T-helper 2 cell treated with Interferon-gamma antibody and Interleukin-4, amounts not matched to agents 100 ng/mL and 5 ng/mL, for 36 hours (primary cell): ENCODE results near the gene CCDC43. TPM values are rescaled to one million over a fixed set of nuclear protein-coding genes. Genes with fewer than 3 reads are reported as not detected.
"Not testable (repeated sequence)": the region's sequence is repeated elsewhere in the genome, so short reads cannot be mapped to it uniquely, and the experiment has no call there.

Experiments
- intact Hi-C: fragments of 100-400 bp; cut with micrococcal nuclease; formaldehyde crosslinking; loops from one replicate; pipeline ENCODE4 v1.15.1; 2023
- total RNA-seq: library from RNA; stranded (reverse); gene quantifications from 2 replicates; pipeline ENCODE4 v1.2.3, GENCODE V29; 2022

CCDC43 gene
- total RNA-seq, 1 donor from 2014 or later, result 28.2 TPM

DNA sequence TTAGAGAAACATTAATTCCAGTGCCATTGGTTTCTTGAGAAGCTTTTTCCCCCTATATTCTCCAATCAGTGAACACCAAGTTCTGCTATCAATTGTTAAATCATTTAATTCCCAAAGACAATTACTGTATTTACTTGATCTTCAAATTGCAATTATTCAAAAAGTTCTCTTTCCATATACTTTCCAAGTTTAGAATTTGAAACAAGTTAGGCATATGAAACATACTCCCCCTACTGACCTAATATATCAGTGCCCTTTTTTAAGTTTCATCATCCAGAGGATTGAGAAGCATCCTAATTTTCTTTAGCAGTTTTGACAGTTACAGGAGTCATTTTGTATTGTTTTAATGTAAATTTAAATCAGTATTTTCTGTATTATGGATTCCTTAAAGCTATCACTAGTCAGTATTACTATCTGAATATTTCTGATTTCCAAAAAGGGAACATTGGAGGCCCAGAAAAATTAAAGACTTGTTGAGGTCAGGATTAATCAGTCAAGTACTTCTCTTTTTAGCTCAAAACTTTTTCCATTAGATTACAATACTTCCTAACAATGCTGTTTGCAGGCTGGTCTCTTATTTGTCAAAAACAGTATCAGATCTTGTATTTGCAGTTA lies 17.0 kb downstream of the CCDC43 start:
- intact Hi-C loops, result no loop called here

- intact Hi-C loops, result no loop called here
Measured at GRCh38 chr17:44666006-44666405, 23.6 kb downstream of the CCDC43 start.

DNA sequence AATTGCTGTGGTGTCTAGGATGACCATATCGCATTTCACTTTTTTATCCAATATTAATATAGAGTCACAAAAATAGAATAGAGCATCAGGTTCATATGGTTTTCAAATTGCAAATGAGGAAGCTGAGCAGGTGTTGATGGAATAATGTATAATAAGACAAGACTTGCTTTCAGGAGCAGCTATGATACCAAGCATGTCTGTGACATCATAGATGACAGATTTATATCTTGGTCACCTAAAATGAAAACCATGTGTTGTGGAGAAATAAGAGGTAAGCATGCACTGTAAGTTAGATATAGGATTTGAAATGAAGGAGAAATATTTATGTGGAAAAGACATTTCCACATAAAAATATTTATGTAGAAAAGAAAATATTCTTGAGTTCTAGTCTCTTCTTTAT lies 24.7 kb downstream of the CCDC43 start:
- intact Hi-C loops, result no loop called here

DNA sequence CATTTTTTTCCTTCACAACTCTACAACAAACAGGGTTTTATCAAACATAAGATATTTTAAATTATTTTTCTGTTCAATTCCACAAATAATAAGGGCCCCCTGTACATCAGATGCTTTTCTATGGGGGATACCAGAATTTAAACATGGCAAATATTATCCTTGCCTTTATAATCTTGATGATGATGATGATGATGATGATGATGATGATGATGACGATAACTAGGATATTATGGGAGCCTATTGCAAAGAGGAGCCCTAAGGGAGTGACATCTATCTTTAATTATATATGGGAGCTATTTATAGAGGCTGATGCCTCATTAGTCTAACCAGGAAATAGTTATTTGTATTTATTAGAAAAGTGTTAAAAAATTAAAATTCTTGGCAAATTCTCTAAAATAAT lies 26.5 kb downstream of the CCDC43 start:
- intact Hi-C loops, result no loop called here

- intact Hi-C loops, result no loop called here
Measured at GRCh38 chr17:44661835-44662234, 27.7 kb downstream of the CCDC43 start.

GRCh38 chr17:44655983-44656710 lies 33.4 kb downstream of the CCDC43 start, which contains the start of gene MEIOC:
MEIOC (plus strand) TSS chr17:44656468; CDS start chr17:44656614, 146 bp downstream.
- intact Hi-C loops, result no loop called here

GRCh38 chr17:44653954-44654353 lies 35.6 kb downstream of the CCDC43 start:
- intact Hi-C loops, result no loop called here

DNA sequence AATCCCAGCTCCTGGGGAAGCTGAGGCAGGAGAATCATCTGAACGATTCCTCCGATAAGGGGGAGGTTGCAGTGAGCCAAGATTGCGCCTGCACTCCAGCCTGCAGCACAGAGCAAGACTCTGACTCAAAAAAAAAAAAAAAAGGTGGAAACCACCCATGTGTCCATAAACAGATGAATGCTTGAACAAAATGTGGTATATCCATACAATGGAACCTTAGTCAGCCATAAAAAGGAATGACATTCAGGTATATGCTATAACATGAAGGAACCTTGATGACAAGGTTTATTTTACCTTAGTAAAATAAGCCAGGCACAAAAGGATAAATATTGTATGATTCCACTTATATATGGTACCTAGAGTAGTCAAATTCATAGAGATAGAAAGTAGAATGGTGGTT lies 36.2 kb downstream of the CCDC43 start:
- intact Hi-C loops, result no loop called here

DNA sequence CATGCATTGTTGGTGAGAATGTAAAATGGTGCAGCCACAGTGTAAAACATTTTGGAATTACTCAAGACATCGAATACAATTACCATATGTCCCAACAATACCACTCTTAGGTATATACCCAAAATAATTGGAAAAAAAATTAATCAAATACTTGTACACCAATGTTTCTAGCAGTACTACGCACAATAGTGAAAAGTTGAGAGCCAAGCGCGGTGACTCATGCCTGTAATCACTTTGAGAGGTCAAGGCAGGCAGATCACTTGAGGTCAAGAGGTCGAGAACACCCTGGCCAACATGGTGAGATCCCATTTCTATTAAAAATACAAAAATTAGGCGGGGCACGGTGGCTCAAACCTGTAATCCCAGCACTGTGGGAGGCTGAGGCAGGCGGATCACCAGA lies 36.8 kb downstream of the CCDC43 start:
- intact Hi-C loops, result no loop called here

GRCh38 chr17:44651228-44651627 lies 38.3 kb downstream of the CCDC43 start:
- intact Hi-C loops, result no loop called here

DNA sequence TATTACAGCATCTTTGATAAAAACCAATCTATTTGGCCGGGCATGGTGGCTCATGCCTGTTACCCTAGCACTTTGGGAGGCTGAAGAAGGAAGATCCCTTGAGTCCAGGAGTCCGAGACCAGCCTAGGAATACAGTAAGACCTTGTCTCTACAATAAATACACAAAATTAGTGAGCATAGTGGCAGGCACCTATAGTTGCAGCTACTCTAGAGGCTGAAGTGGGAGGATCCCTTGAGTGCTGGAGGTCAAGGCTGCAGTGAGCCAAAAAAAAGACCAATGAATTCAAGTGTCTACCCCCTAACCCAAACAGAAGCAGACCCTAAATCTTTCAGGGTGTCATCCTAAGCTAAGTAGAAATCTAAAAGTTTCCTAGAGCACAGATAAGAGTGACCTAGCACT lies 40.6 kb downstream of the CCDC43 start:
- intact Hi-C loops, result no loop called here

DNA sequence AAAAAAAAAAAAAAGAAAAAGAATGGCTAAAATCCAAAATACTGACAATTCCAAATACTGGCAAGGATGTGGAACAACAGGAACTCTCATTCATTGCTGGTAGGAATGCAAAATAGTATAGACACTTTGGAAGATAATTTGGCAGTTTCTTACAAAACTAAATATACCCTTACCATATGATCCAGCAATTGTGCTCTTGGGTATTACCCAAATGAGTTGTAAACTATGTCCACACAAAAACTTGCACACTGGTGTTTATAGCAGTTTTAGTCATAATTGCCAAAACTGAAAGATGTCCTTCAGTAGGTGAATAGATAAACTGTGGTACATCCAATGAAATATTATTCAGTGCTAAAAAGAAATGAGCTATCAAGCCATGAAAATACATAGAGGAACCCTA lies 41.8 kb downstream of the CCDC43 start:
- intact Hi-C loops, result no loop called here

GRCh38 chr17:44646280-44646679 lies 43.3 kb downstream of the CCDC43 start:
- intact Hi-C loops, result no loop called here

- intact Hi-C loops, result no loop called here
Measured at GRCh38 chr17:44645341-44645740, 44.2 kb downstream of the CCDC43 start.

GRCh38 chr17:44642834-44643233 lies 46.7 kb downstream of the CCDC43 start:
- intact Hi-C loops, result no loop called here

- intact Hi-C loops, result no loop called here
Measured at GRCh38 chr17:44637066-44637465, 52.5 kb downstream of the CCDC43 start.

- intact Hi-C loops, result no loop called here
Measured at GRCh38 chr17:44636562-44636961, 53.0 kb downstream of the CCDC43 start.

DNA sequence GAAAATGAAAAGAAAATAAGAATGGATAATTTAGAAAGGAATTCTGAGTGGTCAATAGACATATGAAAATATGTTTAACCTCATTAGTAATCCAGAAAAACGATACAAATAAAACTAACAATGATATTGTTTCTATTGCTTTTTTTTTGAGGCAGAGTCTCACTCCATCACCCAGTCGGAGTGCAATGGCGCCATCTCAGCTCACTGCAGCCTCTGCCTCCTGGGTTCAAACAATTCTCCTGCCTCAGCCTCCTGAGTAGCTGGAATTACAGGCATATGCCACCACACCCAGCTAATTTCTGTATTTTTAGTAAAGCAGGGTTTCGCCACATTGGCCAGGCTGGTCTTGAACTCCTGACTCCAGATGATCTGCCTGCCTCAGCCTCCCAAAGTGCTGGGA lies 55.2 kb downstream of the CCDC43 start:
- intact Hi-C loops, result not testable (repeated sequence)

DNA sequence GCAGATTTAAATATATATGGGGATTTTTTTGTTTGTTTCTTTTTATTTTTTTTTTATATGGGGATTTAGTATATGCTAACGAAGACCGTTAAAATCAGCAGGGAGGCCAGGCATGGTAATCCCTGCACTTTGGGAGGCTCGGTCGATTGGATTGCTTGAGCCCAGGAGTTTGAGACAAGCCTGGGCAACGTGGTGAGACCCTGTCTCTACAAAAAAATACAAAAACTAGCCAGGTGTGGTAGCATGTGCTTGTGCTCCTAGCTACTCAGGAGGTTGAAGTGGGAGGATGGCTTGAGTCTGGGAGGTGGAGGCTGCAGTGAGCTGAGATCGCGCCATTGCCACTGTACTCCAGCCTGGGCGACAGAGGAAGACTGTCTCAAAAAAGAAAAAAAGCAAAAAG lies 55.6 kb downstream of the CCDC43 start:
- intact Hi-C loops, result no loop called here

DNA sequence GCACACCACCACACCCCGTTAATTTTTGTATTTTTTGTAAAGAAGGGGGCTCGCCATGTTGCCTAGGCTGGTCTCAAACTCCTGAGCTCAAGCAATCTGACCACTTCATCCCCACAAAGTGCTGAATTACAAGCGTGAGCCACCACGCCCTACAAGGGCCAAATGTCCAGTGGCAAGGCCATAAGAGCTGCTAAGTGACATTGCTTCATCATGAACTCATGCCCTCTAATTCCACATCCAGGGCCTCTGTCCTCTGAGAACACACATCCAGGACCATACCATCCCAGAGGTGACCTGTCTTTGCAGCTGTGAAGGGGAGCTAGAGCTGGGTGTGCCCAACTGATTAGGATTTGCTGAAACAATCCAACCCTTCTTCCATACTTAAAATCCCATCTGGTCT lies 58.9 kb downstream of the CCDC43 start:
- intact Hi-C loops, result no loop called here

- intact Hi-C loops, result no loop called here
Measured at GRCh38 chr17:44629314-44629713, 60.3 kb downstream of the CCDC43 start.

GRCh38 chr17:44628243-44629188 lies 61.1 kb downstream of the CCDC43 start:
- intact Hi-C loops, result no loop called here
